Left renal cortex interstitium (tissue), 4 donors: Measurements from ENCODE around the gene DYNLT4. TPM values are rescaled to one million over a fixed set of nuclear protein-coding genes. Genes with fewer than 3 reads are reported as not detected.
"Not testable (repeated sequence)": the region's sequence is repeated elsewhere in the genome, so short reads cannot be mapped to it uniquely, and the experiment has no call there.

Source experiments
- DNase-seq, 4 donors: peaks; one replicate each; pipeline ENCODE4 v3.0.0-alpha.2; 2013; ENCODE audit warnings: low read depth in 4 of 4, low spot score in 2 of 4, missing footprints in 1 of 4
- polyA plus RNA-seq, 4 donors: library from polyadenylated mRNA; unstranded; fragments of 120-200 nt; gene quantifications; one replicate each; pipeline ENCODE4 v1.2.1, GENCODE V29; 2013; ENCODE audit not compliant: insufficient read length in 4 of 4

The DYNLT4 gene
- polyA plus RNA-seq: under 1 TPM in 1 of 4 donors, not detected in 3; 0.14 TPM

DNA sequence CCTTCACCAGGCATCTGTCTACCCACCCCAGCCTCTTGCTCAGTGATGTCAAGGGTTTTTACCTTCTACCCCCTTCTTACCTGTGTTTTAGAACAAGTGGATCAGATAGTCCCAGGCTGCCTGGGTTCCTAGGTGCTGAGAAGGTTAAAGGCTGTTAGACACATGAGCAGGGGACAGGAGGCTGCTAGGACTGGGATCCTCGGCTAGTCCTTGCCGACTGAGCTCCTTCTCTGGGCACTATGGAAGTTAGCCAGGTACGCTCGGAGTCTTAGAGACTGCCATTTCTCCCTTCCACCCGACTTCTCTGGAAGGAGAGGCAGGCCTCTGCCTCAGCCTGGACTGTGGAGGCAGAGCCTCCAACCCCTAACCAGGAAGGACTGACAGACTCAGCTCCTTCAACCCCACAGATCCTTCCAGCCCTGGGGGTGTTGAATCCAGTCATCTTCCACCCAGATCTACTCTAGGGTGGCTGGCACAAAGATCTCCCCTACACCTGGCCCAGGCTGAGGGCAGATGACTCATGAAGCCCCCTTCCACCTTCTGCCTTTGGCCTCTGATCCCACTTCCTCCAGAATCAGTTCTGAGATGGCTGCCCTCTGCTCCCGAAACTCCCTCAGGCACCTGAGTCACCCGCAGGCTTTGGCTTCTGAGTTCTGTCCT, at the start of gene DYNLT4:
DYNLT4 (minus strand) TSS at position 648 of the 660 bp plus-strand sequence. CDS start 683 bp downstream, outside the sequence.
- DNase-seq: no peak

DNA sequence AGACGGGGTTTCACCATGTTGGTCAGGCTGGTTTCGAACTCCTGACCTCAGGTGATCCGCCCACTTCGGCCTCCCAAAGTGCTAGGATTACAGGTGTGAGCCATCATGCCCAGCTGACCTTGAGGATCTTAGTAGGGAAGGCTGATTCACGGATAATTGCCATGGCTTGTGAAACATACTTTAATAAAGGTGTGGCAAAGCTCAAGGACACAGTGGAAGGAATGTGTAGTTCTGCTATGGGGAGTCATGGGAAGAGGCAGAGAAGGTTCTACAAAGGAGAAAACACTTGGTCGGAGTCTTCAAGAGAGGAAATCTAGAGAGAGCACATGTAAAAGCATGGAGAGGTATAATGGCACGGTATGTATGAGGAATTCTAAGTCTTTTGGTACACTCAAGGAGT, 48.6 kb upstream of the DYNLT4 start:
- no peak for DNase-seq

DNA sequence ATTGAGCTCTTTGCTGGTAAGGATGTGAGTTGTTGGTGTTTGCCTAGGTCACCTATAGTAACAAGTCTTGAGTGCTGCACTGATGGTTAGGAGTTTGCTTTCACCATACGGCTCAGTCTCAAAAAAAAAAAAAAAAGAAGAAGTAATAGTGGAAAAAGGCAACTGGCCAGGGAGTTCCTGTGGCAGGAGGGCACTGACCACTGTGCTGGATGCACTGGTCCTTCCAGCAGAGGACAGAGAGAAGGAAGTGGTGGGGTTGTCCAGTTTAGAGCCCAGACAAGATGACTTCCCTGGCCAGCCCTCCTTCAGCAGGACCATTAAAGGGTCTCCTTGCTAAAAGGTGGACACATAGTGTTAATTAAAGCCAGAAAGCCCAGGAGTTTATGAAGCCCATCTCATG, 47.8 kb upstream of the DYNLT4 start:
- DNase-seq: no peak

- DNase-seq: no peak
Observed at GRCh38 chr1:44853201-44853600, 46.0 kb upstream of the DYNLT4 start.

GRCh38 chr1:44851308-44851707, 44.2 kb upstream of the DYNLT4 start:
- DNase-seq: no peak

DNA sequence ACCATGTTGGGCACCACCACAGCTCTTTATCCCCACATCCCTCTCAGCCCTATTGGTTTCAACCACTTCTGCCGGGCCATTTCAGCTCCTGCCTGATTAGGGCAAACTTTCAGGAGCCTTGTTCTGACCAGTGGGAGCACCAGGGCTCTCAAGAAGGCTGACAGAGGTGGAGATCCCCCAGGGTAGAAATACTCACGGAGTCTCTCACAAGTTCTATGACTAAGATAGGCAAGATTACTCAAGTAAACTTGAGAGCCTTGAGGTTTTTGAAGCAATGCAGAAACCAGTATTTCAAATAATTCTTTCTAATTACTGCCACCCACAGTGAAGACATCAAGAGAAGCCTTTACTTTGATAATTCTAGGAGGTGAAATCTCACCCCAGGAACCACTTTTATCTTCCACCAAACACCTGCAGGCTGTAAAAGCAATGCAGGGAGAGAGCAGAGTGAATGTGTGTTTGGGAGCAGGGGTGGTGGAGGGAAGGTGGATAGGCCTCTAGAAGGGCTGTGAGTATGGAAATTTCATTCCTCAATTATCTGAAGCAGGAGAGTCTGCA, 42.5 kb upstream of the DYNLT4 start:
- no peak for DNase-seq

- no peak for DNase-seq
Observed at GRCh38 chr1:44848456-44849181, 41.5 kb upstream of the DYNLT4 start.

- no peak for DNase-seq
Observed at GRCh38 chr1:44847845-44848244, 40.7 kb upstream of the DYNLT4 start.

DNA sequence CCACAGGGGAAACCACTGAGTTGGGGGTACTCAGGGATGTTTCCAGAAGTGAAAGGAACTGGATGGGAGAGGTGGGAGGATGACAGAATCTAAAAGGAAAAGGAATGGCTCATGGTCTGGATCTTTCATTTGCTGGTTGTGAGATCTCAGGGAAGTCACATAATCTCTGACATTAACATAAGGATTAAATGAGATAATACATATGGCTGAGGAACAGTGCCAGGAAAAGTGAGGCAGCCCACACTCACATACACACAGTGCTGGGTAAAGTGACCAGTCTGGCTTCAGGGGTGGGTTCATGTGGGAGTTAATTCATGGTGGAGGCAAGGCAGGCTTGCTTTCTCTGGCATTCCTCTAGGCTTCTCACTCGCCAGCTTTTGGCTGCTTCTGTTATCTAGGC, 39.8 kb upstream of the DYNLT4 start:
- DNase-seq: no peak

GRCh38 chr1:44842862-44843655, 35.9 kb upstream of the DYNLT4 start, which contains the start of gene PTCH2:
Gene PTCH2 (minus strand): TSS chr1:44843253. CDS start chr1:44842932, 321 bp downstream.
- peak in 3 of 4 donors; percentile 81 to 86 (median 83) for DNase-seq

DNA sequence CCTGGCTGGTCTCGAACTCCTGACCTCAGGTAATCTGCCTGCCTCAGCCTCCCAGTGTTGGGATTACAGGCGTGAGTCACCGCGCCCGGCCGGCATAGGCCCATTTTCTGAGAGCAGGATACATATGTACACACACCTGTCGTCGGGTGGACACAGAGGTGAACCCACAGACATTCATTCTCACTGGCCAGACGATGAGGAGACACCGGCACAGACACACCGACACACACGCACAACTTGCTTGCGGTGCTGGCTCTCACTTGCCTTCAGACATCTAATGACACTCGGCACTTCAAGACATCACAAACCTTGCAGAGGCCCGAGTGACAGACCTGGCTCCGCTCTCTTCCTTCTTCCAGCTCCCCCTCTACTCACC, 35.3 kb upstream of the DYNLT4 start:
- no peak for DNase-seq

DNA sequence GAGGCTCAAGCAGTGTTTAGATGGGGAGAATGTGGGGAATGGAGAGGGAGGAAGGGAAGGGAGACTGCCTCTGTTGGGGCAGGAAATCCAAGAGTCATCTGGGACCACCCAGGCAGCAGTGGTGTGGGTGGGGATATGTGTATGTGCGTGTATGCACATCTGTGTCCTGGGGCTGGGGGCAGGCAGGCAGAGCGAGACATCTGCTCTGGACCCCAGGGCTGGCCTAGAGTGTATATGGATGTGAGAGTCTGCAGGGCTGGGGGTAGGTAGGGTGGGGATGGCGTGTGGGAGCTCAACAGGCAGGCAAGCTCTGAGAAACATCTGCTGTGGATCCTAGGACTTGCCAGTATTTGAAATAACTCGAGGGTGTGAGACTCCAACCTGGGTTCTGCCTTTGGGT, 32.4 kb upstream of the DYNLT4 start:
- DNase-seq: no peak

DNA sequence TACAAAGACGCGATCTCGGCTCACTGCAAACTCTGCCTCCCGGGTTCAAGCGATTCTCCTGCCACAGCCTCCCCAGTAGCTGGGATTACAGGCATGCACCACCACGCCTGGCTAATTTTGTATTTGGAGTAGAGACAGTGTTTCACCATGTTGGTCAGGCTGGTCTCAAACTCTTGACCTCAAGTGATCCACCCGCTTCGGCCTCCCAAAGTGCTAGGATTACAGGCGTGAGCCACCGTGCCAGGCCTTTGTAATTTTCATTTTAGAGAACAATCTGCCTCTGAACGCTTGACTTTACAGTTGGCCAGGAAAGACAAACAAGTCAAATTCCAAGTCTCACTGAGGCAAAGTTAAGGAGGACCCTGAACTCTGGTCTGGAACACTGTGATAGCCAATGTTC, 31.1 kb upstream of the DYNLT4 start:
- DNase-seq: not testable (repeated sequence)

- peak in 2 of 4 donors; percentile 50 to 78 for DNase-seq
Observed at GRCh38 chr1:44835738-44836675, 28.9 kb upstream of the DYNLT4 start.

GRCh38 chr1:44834328-44834727, 27.2 kb upstream of the DYNLT4 start:
- no peak for DNase-seq

DNA sequence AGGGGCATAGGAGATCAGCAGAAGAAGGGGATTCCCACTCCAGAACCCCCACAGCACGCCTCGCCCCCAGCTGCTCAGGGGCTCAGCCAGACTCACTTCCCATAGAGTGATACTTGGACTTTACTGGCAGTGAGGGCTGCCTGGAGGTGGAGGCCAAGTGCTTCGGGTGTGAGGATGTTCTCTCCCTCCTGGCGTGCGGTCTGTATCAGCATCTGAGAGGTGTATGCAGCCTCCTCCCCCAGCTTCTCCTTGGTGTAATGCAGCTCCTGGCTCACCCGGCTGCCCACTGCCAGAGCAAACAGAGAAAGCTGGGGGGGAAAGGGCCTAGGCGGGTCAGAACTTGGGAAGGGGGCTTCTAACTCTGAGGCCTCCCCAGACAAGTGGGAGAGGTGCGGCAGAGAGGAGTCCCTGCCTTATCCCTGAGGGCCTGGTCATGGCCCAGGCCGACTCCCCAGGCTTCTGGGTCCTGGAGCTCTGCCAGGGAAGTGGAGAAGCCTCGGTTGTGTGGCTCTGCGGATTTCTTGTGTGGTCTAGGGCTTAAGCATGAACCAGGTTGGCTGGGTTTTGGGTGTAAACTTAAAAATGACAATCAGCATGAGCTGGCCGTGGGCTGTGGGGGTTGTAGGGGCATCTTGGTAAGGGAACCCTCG, 25.0 kb upstream of the DYNLT4 start:
- DNase-seq: no peak

- no peak for DNase-seq
Observed at GRCh38 chr1:44831516-44831915, 24.4 kb upstream of the DYNLT4 start.

DNA sequence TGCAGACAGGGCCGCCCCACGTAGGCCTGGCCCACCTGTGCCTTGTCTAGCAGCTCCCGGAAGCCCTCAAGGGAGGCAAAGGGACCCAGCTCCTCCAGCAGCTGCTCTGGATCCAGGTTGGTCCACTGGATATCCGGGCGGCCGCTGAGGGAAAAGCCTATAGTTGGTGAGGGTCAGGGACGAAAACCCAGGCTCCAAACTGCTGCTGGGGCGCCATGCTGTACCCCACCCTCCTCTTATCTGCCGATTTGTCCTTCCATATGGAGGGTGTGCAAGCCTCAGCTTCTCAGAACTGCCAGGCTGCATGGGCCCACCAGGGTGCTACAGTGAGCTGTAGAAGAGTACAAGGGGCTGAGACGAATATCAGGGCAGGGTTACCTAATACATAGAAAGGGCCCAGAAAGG, 23.8 kb upstream of the DYNLT4 start:
- no peak for DNase-seq
